Astrocyte of the cerebellum (primary cell): ENCODE data around the gene PLEKHM3.

Experiments used
- DNase-seq: peaks from one replicate; pipeline ENCODE4 v3.0.0-alpha.2; 2011; ENCODE audit warnings: low read depth
- H3K4me3 ChIP-seq: 2 replicates; pipeline ENCODE4 v1.5.1; 2011; ENCODE audit warnings: mild to moderate bottlenecking, low read depth, low read length, moderate library complexity
- CTCF ChIP-seq: IDR thresholded peaks from 2 replicates; pipeline ENCODE4 v1.5.1; 2012; ENCODE audit warnings: low read length, low read depth, moderate library complexity, mild to moderate bottlenecking; ENCODE audit errors: missing control alignments
- in situ Hi-C: cut with HindIII; loops from 2 replicates; pipeline ENCODE4 v1.10.0; 2017; ENCODE audit warnings: low sequenced_read_pairs

The PLEKHM3 gene

GRCh38 chr2:207883002-207883780 is 142.1 kb downstream of the PLEKHM3 start:
- no peak for DNase-seq
- no peak overlapping the region for H3K4me3 ChIP-seq
- in situ Hi-C loops = no loop called here
- TF ChIP-seq CTCF = no peak

- H3K4me3 ChIP-seq = no peak overlapping the region
- in situ Hi-C loops = no loop called here
- TF ChIP-seq CTCF = no peak
- peak; percentile 19 for DNase-seq
These were observed 143.4 kb downstream of the PLEKHM3 start for GRCh38 chr2:207881902-207882301.

- in situ Hi-C loops = no loop called here
- no peak overlapping the region for H3K4me3 ChIP-seq
- TF ChIP-seq CTCF = no peak
- no peak for DNase-seq
These were observed 145.8 kb downstream of the PLEKHM3 start for GRCh38 chr2:207879536-207879935.

- in situ Hi-C loops = no loop called here
- TF ChIP-seq CTCF = no peak
These were observed 148.3 kb downstream of the PLEKHM3 start for GRCh38 chr2:207876842-207877535.

GRCh38 chr2:207875473-207876212 is 149.7 kb downstream of the PLEKHM3 start:
- in situ Hi-C loops = no loop called here
- no peak for DNase-seq
- H3K4me3 ChIP-seq = no peak overlapping the region
- no peak for TF ChIP-seq CTCF

More at GRCh38 chr2:207876842-207877535, 148.3 kb downstream of the PLEKHM3 start:
- DNase-seq = no peak
- H3K4me3 ChIP-seq = no peak overlapping the region

GRCh38 chr2:207873794-207874193 is 151.5 kb downstream of the PLEKHM3 start:
- in situ Hi-C loops = no loop called here

More at GRCh38 chr2:207873794-207874193, 151.5 kb downstream of the PLEKHM3 start:
- no peak overlapping the region for H3K4me3 ChIP-seq
- no peak for TF ChIP-seq CTCF
- DNase-seq = no peak
